Astrocyte (in vitro differentiated cells and primary cell): ENCODE results near the gene GPR141. TPM values are rescaled to one million over a fixed set of nuclear protein-coding genes. Genes with fewer than 3 reads are reported as not detected.

Experiments used
- DNase-seq: peaks from one replicate; pipeline ENCODE4 v3.0.0-alpha.2; 2010; ENCODE audit warnings: low read depth
- FAIRE-seq: peaks from 2 replicates; lab custom pipeline; 2011; peaks lifted over from hg19 to GRCh38; lab: Jason Lieb, UNC
- H2AFZ ChIP-seq: 2 replicates; pipeline ENCODE4 v1.6.0; 2012; ENCODE audit warnings: low read depth, low read length, inconsistent platforms
- H3K27ac ChIP-seq: 2 replicates; pipeline ENCODE4 v1.5.1; 2011; ENCODE audit warnings: low read depth, low read length, inconsistent platforms
- H3K27me3 ChIP-seq: 2 replicates; pipeline ENCODE4 v1.6.0; 2011; ENCODE audit warnings: low read length, inconsistent platforms; ENCODE audit not compliant: insufficient read depth
- H3K36me3 ChIP-seq: 2 replicates; pipeline ENCODE4 v1.5.1; 2011; ENCODE audit warnings: low read length, inconsistent platforms; ENCODE audit not compliant: insufficient read depth
- H3K4me1 ChIP-seq: 2 replicates; pipeline ENCODE4 v1.5.1; 2011; ENCODE audit warnings: low read length, inconsistent platforms; ENCODE audit not compliant: insufficient read depth
- H3K4me2 ChIP-seq: 2 replicates; pipeline ENCODE4 v1.6.0; 2012; ENCODE audit warnings: low read length, inconsistent platforms
- H3K4me3 ChIP-seq: 2 replicates; pipeline ENCODE4 v1.5.1; 2011; ENCODE audit warnings: low read depth, mild to moderate bottlenecking, low read length, inconsistent platforms; ENCODE audit not compliant: insufficient read depth
- H3K79me2 ChIP-seq: 2 replicates; pipeline ENCODE4 v1.6.0; 2012; ENCODE audit warnings: mild to moderate bottlenecking, low read length, inconsistent platforms; ENCODE audit not compliant: insufficient read depth
- H3K9ac ChIP-seq: 2 replicates; pipeline ENCODE4 v1.6.0; 2012; ENCODE audit warnings: mild to moderate bottlenecking, low read length, inconsistent platforms
- H3K9me3 ChIP-seq: 2 replicates; pipeline ENCODE4 v1.5.1; 2012; ENCODE audit warnings: low read depth, mild to moderate bottlenecking, low read length, inconsistent platforms; ENCODE audit not compliant: insufficient read depth
- H4K20me1 ChIP-seq: 2 replicates; pipeline ENCODE4 v1.6.0; 2012; ENCODE audit warnings: low read length, inconsistent platforms; ENCODE audit not compliant: insufficient read depth
- H3K27ac Mint-ChIP-seq: one replicate; pipeline ENCODE4 v1.8.0; 2021; ENCODE audit warnings: mild to moderate bottlenecking, mixed read lengths; ENCODE audit not compliant: unreplicated experiment
- H3K27me3 Mint-ChIP-seq: one replicate; pipeline ENCODE4 v1.8.0; 2021; ENCODE audit warnings: low read depth, mixed read lengths; ENCODE audit not compliant: unreplicated experiment
- H3K36me3 Mint-ChIP-seq: one replicate; pipeline ENCODE4 v1.8.0; 2021; ENCODE audit warnings: low read depth, mixed read lengths; ENCODE audit not compliant: unreplicated experiment
- H3K4me1 Mint-ChIP-seq: one replicate; pipeline ENCODE4 v1.8.0; 2021; ENCODE audit warnings: low read depth, mixed read lengths; ENCODE audit not compliant: unreplicated experiment
- H3K4me3 Mint-ChIP-seq: one replicate; pipeline ENCODE4 v1.8.0; 2021; ENCODE audit warnings: mild to moderate bottlenecking, moderate library complexity, mixed read lengths; ENCODE audit not compliant: unreplicated experiment
- H3K9me3 Mint-ChIP-seq: one replicate; pipeline ENCODE4 v1.8.0; 2021; ENCODE audit warnings: mild to moderate bottlenecking, mixed read lengths; ENCODE audit not compliant: unreplicated experiment
- EZH2 ChIP-seq: IDR thresholded peaks from 2 replicates; pipeline ENCODE4 v1.6.1; 2012; ENCODE audit warnings: mild to moderate bottlenecking, low read length, inconsistent platforms; ENCODE audit not compliant: insufficient read depth
- total RNA-seq: library from RNA; stranded (reverse); gene quantifications from 2 replicates; pipeline ENCODE4 v1.2.1, GENCODE V29; 2021
- TF ChIP-seq, protein P1 (sequence below): IDR thresholded peaks from 2 replicates; pipeline ENCODE4 v1.5.1; 2011; ENCODE audit warnings: low read depth, mild to moderate bottlenecking, inconsistent platforms, low read length, moderate library complexity; ENCODE audit not compliant: insufficient read depth

GPR141 gene
- total RNA-seq, 1 donor from 2014 or later = not detected

GRCh38 chr7:37656913-37657530 is 26.5 kb upstream of the GPR141 start:
- no peak for DNase-seq
- TF ChIP-seq, protein P1, sequence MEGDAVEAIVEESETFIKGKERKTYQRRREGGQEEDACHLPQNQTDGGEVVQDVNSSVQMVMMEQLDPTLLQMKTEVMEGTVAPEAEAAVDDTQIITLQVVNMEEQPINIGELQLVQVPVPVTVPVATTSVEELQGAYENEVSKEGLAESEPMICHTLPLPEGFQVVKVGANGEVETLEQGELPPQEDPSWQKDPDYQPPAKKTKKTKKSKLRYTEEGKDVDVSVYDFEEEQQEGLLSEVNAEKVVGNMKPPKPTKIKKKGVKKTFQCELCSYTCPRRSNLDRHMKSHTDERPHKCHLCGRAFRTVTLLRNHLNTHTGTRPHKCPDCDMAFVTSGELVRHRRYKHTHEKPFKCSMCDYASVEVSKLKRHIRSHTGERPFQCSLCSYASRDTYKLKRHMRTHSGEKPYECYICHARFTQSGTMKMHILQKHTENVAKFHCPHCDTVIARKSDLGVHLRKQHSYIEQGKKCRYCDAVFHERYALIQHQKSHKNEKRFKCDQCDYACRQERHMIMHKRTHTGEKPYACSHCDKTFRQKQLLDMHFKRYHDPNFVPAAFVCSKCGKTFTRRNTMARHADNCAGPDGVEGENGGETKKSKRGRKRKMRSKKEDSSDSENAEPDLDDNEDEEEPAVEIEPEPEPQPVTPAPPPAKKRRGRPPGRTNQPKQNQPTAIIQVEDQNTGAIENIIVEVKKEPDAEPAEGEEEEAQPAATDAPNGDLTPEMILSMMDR = no peak
- TF ChIP-seq EZH2 = no peak
- Mint-ChIP-seq H3K36me3 (no peaks in the 10 kb centered on the region), H3K27me3 (no peaks in the 10 kb centered on the region), H3K27ac (no peak overlapping the region), H3K4me3 (no peak overlapping the region), H3K9me3 (peaks cover 3% of the 10 kb centered on the region), H3K4me1 (no peaks in the 10 kb centered on the region)
- Histone ChIP-seq H3K9me3 (peaks cover 2% of the 10 kb centered on the region), H3K36me3 (no peaks in the 10 kb centered on the region), H3K4me1 (no peaks in the 10 kb centered on the region), H2AFZ (no peak overlapping the region), H3K79me2 (no peaks in the 10 kb centered on the region), H4K20me1 (no peaks in the 10 kb centered on the region), H3K27ac (no peak overlapping the region), H3K9ac (no peak overlapping the region), H3K27me3 (no peaks in the 10 kb centered on the region), H3K4me2 (no peak overlapping the region), H3K4me3 (no peak overlapping the region)
- FAIRE-seq = no peak

DNA sequence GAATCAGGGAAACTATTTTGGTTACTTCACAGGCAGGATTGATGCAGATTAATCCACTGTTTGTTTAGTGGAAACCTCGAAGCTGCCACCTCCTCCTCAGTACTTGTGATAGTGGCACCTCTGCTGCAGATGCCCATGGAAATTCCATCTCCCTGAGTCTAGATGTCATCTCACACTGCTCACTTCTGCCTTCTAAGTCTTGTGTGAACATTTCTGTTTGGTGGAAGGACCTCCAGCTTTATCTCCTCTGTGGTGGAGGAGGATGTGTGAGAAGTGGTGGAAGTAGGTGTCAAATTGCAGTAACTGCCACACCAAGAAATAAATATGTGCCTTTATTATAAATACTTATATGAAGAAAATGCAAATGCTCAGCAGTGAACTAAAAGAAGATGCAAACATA is 25.8 kb upstream of the GPR141 start:
- Histone ChIP-seq H3K4me3 (no peak overlapping the region), H3K36me3 (no peaks in the 10 kb centered on the region), H3K9ac (no peak overlapping the region), H4K20me1 (no peaks in the 10 kb centered on the region), H3K9me3 (peaks cover 2% of the 10 kb centered on the region), H2AFZ (no peak overlapping the region), H3K27me3 (no peaks in the 10 kb centered on the region), H3K4me2 (no peak overlapping the region), H3K4me1 (no peaks in the 10 kb centered on the region), H3K79me2 (no peaks in the 10 kb centered on the region), H3K27ac (no peak overlapping the region)
- DNase-seq = no peak
- H3K27me3 Mint-ChIP-seq = no peaks in the 10 kb centered on the region
- H3K36me3 Mint-ChIP-seq = no peaks in the 10 kb centered on the region
- TF ChIP-seq EZH2 = no peak
- TF ChIP-seq, protein P1 = no peak
- no peak overlapping the region for H3K4me3 Mint-ChIP-seq
- no peak overlapping the region for H3K27ac Mint-ChIP-seq
- no peaks in the 10 kb centered on the region for H3K4me1 Mint-ChIP-seq
- H3K9me3 Mint-ChIP-seq = no peaks in the 10 kb centered on the region
- FAIRE-seq = no peak

GRCh38 chr7:37659971-37660565 is 23.5 kb upstream of the GPR141 start:
- Histone ChIP-seq H3K79me2 (no peaks in the 10 kb centered on the region), H3K36me3 (no peaks in the 10 kb centered on the region), H4K20me1 (no peaks in the 10 kb centered on the region), H3K9ac (no peak overlapping the region), H3K4me1 (no peaks in the 10 kb centered on the region), H3K9me3 (peaks cover 2% of the 10 kb centered on the region), H3K27ac (no peak overlapping the region), H2AFZ (no peak overlapping the region), H3K4me3 (no peak overlapping the region), H3K27me3 (no peaks in the 10 kb centered on the region), H3K4me2 (no peak overlapping the region)
- Mint-ChIP-seq H3K27me3 (no peaks in the 10 kb centered on the region), H3K9me3 (no peaks in the 10 kb centered on the region), H3K4me1 (no peaks in the 10 kb centered on the region), H3K27ac (no peak overlapping the region), H3K36me3 (no peaks in the 10 kb centered on the region), H3K4me3 (no peak overlapping the region)
- FAIRE-seq (no peak), DNase-seq (no peak)
- TF ChIP-seq, protein P1 = no peak
